Brain microvascular endothelial cell (primary cell): ENCODE results near the gene STAU1.

Source experiments
- DNase-seq: peaks from one replicate; pipeline ENCODE4 v3.0.0-alpha.2; 2020
- H3K27ac ChIP-seq: fragments of 250-450 bp; sonication (Bioruptor Pico); 2 replicates; pipeline ENCODE4 v1.5.1; 2020; ENCODE audit warnings: mild to moderate bottlenecking, moderate library complexity
- H3K27me3 ChIP-seq: fragments of 250-450 bp; sonication (Bioruptor Pico); replicated peaks from 2 replicates; pipeline ENCODE4 v1.5.1; 2020; ENCODE audit warnings: mild to moderate bottlenecking
- H3K36me3 ChIP-seq: fragments of 250-450 bp; sonication (Bioruptor Pico); replicated peaks from 2 replicates; pipeline ENCODE4 v1.5.1; 2020; ENCODE audit warnings: mild to moderate bottlenecking
- H3K4me3 ChIP-seq: 2 replicates; pipeline ENCODE4 v1.5.1; 2011; ENCODE audit warnings: low read depth, mild to moderate bottlenecking, control low read depth, low read length, moderate library complexity
- CTCF ChIP-seq: IDR thresholded peaks from 2 replicates; pipeline ENCODE4 v1.5.1; 2011; ENCODE audit warnings: low read depth, mild to moderate bottlenecking, moderate library complexity, low read length, control low read depth, inconsistent platforms; ENCODE audit errors: missing control alignments
- in situ Hi-C: cut with HindIII; loops from 2 replicates; pipeline ENCODE4 v1.10.0; 2017; ENCODE audit warnings: low sequenced_read_pairs, low pct_ligation_motif_present

STAU1 gene

DNA sequence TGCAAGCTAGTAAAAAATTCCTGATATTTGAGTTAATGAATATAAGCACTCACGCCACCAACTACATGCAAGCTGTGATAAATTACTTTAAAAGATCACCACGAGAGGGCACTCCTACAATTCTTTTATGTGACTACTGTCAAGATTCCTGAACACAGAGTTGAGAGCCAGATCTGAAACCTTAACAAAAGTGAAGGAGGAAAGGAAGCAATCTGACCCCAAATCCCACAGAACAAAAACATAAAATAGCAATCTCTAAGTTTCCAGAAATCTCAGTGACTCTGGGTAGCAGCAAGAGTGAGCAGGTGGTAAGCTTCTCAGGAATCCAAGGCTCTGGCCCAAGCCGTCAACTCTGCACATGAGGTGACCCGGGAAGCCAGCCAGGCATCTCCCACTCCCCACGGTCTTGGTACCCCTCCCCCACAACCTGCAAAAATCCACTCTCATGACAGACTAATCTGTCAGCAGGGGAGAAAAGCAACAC, 55.1 kb downstream of the STAU1 start:
- in situ Hi-C loops: no loop called here
- Histone ChIP-seq H3K27ac (no peak overlapping the region), H3K27me3 (no peaks in the 10 kb centered on the region), H3K36me3 (peaks cover 14% of the 10 kb centered on the region), H3K4me3 (no peak overlapping the region)
- TF ChIP-seq CTCF: peak; percentile 43
- DNase-seq: peak; percentile 45

- Histone ChIP-seq H3K4me3 (no peak overlapping the region), H3K36me3 (peaks cover 38% of the 10 kb centered on the region), H3K27me3 (no peaks in the 10 kb centered on the region), H3K27ac (no peak overlapping the region)
- DNase-seq: no peak
- TF ChIP-seq CTCF: no peak
- in situ Hi-C loops: no loop called here
These were observed 64.2 kb downstream of the STAU1 start for GRCh38 chr20:49123982-49124381.

DNA sequence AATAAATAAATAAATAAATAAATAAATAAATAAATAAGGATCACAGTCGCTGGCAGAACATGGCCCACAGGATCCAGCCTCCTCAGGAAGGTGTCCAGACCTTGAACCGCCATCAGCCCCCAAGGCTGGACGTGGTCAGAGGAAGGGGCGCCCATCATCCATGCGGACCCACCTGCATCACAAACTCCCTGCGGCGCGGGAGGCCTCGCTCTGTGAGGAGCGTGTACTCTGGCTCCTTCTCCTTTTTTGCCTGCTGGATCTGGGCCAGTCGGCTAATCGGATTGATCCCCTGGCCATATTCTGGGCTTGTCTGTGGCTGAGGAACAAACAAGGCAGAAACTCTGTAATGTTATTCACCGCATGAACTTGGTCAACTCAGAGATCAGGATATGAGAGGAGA, 65.2 kb downstream of the STAU1 start:
- peaks cover 44% of the 10 kb centered on the region for H3K36me3 ChIP-seq

GRCh38 chr20:49119988-49120387, 68.1 kb downstream of the STAU1 start:
- no peak for TF ChIP-seq CTCF
- H3K4me3 ChIP-seq: no peak overlapping the region
- no peak overlapping the region for H3K27ac ChIP-seq
- DNase-seq: no peak
- H3K27me3 ChIP-seq: no peaks in the 10 kb centered on the region
- in situ Hi-C loops: no loop called here
- H3K36me3 ChIP-seq: peaks cover 62% of the 10 kb centered on the region

More for the DNA sequence above, 65.2 kb downstream of the STAU1 start:
- in situ Hi-C loops: no loop called here
- no peak overlapping the region for H3K27ac ChIP-seq
- no peaks in the 10 kb centered on the region for H3K27me3 ChIP-seq
- no peak for TF ChIP-seq CTCF
- DNase-seq: no peak
- H3K4me3 ChIP-seq: no peak overlapping the region

DNA sequence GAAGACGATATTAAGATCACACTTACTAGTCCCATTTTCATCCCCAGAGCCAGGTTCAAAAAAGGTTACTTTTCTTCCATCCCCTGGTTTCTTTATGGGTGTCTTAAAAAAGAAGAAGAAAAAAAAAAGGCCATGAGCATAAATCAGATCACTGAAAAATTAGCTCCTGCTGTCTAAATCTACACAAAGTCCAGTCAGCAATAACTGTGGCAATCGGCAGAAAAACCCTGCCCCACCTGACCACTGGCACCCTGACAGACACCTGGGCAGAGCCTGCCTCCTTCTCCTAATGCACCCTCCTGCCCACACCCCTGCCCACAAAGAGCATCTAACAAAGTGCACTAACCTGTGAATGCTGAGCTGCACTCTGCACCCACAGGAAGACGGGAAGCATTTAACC, 69.8 kb downstream of the STAU1 start:
- Histone ChIP-seq H3K4me3 (no peak overlapping the region), H3K27me3 (no peaks in the 10 kb centered on the region), H3K36me3 (peaks cover 69% of the 10 kb centered on the region), H3K27ac (no peak overlapping the region)
- in situ Hi-C loops: no loop called here
- no peak for DNase-seq
- no peak for TF ChIP-seq CTCF

GRCh38 chr20:49115564-49115963, 72.6 kb downstream of the STAU1 start:
- no peaks in the 10 kb centered on the region for H3K27me3 ChIP-seq
- peak; percentile 35 for DNase-seq
- no peak overlapping the region for H3K27ac ChIP-seq
- in situ Hi-C loops: no loop called here
- peak; percentile 21 for TF ChIP-seq CTCF
- H3K4me3 ChIP-seq: no peak overlapping the region
- H3K36me3 ChIP-seq: peaks cover 59% of the 10 kb centered on the region
